NCI-H1048 (cell line): ENCODE results near the gene RALGAPA1.

Experiments
- DNase-seq: peaks from one replicate; lab custom pipeline; 2025; lab: John Stamatoyannopoulos, UW

The RALGAPA1 gene

DNA sequence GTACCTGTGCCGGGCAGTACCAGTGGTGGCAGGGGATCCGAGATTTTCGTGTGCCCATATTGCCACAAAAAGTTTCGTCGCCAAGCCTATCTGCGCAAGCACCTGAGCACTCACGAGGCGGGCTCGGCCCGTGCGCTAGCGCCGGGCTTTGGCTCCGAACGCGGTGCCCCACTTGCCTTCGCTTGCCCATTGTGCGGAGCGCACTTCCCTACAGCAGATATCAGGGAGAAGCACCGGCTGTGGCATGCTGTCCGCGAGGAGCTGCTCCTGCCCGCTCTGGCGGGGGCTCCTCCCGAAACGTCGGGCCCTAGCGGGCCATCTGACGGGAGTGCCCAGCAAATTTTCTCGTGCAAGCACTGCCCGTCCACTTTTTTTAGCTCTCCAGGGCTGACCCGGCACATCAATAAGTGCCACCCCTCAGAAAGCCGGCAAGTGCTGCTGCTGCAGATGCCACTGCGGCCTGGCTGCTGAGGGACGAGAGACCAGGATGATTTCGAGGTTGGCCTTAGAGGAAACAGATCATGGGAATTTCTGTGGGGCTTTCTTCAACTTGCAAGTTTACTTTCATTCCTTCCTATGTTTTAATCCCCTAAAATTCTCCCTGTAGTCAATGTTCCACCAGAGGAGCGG is 273.5 kb downstream of the RALGAPA1 start:
- no peak for DNase-seq

DNA sequence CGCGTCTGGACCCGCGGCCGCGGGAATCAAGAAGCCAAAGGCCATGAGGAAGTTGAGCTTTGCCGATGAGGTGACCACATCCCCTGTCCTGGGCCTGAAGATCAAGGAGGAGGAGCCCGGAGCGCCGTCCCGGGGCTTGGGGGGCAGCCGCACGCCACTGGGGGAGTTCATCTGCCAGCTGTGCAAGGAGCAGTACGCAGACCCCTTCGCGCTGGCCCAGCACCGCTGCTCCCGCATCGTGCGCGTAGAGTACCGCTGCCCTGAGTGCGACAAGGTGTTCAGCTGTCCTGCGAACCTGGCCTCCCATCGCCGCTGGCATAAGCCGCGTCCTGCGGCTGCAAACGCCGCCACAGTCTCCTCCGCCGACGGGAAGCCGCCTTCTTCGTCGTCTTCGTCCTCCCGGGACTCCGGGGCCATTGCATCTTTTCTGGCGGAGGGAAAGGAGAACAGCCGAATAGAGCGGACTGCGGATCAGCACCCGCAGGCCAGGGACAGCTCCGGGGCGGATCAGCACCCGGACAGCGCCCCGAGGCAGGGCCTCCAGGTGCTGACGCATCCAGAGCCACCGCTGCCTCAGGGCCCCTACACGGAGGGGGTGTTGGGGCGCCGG is 274.1 kb downstream of the RALGAPA1 start:
- no peak for DNase-seq

GRCh38 chr14:35534208-35534872 is 274.8 kb downstream of the RALGAPA1 start:
- no peak for DNase-seq

GRCh38 chr14:35533357-35534207 is 275.5 kb downstream of the RALGAPA1 start, which contains the start of gene INSM2:
Gene INSM2 (plus strand): TSS chr14:35534164. CDS start chr14:35534253, 89 bp downstream.
- no peak for DNase-seq

- no peak for DNase-seq
Observed at GRCh38 chr14:35532783-35533356, 276.2 kb downstream of the RALGAPA1 start.

GRCh38 chr14:35531960-35532747 is 276.9 kb downstream of the RALGAPA1 start:
- no peak for DNase-seq

GRCh38 chr14:35526962-35527361 is 282.1 kb downstream of the RALGAPA1 start:
- DNase-seq = no peak

GRCh38 chr14:35525695-35526094 is 283.4 kb downstream of the RALGAPA1 start:
- no peak for DNase-seq

DNA sequence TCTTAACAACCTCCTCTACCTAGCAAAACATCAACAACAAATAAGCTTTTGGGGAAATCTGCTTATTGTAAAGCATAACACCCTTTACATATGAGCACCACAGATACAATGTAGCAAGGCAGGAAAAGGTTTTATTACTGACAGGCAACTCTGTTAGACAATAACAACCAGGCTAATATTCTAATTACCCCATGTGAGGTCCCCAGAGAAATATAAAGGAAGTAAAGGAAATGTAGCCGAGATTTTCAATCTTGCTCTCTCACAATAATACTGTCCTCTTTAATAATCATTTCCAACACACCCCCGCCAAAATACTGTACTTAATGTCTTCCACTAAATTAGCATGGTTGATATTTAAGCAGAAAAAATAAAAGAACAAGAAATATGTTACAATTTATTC is 289.1 kb downstream of the RALGAPA1 start:
- DNase-seq = no peak

DNA sequence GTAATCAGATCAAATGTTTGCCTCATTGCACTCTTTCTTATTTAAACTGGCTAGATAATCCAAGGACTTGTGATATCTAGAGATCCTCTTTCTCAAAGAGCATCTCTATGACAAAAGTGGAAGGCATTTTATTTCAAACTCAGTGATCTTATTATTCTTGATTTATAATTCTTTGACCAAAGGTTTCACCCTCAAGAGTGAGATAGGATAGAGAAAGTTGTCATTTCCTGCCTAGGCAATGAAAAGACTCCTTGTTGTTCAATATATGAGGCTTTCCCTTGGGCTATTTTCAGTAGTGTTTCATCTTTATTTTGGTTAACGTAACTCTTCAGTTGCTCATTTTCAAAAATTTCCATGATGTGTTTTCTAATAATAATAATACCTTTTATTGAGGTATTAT is 293.2 kb downstream of the RALGAPA1 start:
- DNase-seq = no peak

- no peak for DNase-seq
Observed at GRCh38 chr14:35512765-35513164, 296.3 kb downstream of the RALGAPA1 start.

GRCh38 chr14:35509846-35510245 is 299.2 kb downstream of the RALGAPA1 start:
- no peak for DNase-seq

DNA sequence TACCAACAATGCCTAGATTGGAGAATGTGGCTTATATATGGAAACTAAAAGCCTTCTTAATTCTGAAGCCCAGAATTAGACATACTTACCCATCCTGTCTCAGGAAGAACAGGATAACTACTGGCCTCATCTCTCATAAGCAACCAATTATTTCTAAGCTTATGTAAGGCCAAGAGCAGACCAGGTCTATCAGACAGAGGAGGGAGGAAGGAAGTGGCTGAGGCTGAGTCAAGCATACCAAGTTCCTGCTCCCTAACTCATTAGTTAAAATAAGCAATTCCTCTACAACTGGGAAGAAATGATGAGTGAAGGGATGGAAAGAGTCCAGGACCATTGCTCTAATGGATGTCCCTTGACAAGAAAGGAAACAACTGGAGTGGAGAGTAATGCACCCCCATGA is 302.2 kb downstream of the RALGAPA1 start:
- no peak for DNase-seq

DNA sequence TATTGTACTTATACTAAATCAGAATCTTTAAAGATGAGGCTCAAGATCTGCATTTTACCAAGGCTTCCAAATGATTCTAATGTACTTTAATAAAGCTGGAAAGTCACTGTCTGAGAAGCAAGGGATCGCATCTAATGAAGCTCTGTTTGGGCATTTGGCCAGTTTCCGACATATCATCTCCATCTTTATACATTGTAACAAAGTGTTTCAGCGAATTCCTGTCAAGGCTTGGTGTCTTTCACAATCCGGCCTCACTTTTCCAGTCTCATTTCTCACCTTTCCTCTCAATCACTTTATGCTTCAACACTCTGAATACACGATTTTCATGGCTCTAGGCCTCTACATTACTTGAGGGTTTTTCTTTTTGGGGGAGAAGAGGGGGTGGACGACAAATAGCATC is 302.6 kb downstream of the RALGAPA1 start:
- DNase-seq = no peak

GRCh38 chr14:35504260-35504659 is 304.8 kb downstream of the RALGAPA1 start:
- DNase-seq = no peak

GRCh38 chr14:35503646-35504045 is 305.4 kb downstream of the RALGAPA1 start:
- no peak for DNase-seq

DNA sequence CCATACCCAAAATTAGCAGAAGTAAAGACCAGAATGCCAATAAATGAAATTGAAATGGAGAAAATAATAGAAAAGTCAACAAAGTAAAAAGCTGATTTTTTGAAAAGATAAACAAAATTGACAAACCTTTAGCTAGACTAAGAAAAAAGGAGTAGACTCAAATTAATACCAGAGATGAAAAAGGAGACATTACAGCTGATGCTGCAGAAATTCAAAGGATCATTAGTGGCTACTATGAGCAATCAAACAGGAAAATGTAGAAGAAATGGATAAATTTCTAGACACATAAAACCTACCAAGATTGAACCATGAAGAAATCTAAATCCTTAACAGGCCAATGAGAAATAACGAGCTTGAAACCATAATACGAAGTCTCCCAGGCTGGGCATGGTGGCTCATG is 309.9 kb downstream of the RALGAPA1 start:
- no peak for DNase-seq

DNA sequence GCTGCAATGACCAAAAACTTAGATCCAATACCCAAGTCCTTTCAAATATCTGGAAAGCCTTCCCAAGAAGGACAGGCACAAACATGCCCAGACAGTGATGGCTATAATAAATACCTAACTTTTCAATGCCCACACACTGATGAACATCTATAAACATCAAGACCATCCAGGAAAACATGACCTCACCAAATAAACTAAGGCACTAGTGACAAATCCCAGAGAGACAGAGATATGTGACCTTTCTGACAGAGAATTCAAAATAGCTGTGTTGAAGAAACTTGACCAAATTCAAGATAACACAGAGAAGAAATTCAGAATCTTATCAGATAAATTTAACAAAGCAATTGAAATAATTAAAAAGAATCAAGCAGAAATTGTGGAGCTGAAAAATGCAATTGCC is 313.8 kb downstream of the RALGAPA1 start:
- DNase-seq = no peak

DNA sequence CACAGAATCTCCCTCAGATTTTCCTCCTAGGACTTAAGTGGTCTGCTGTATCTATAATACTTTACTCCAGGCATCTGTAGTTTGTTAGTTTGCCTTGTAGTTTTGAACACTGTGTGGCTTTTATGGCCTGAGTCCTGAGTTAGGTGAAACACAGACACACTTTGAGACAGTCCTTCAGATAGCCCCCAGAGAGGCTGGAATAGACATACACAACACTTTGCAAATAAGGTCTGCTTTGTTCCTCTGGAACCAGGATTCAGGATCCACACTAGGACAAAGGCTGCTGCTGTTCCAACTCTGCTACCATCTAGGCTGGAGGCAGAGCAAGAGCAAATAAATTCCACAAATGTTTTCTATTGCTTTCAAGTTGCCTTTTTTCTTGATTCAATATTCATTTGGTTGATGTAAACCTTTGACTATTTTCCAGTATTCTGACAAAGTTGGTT is 316.5 kb downstream of the RALGAPA1 start:
- DNase-seq = no peak
